T-helper 9 cell (primary cell): ENCODE results near the gene IFI44.

Experiments used
- DNase-seq: peaks from one replicate; pipeline ENCODE4 v3.0.0-alpha.2; 2020
- total RNA-seq, 2 donors: gene quantifications; one replicate each; lab custom pipeline; 2026; lab: John Stamatoyannopoulos, UW

The IFI44 gene
- 86.8 to 120 reads per million in 2 donors for total RNA-seq

DNA sequence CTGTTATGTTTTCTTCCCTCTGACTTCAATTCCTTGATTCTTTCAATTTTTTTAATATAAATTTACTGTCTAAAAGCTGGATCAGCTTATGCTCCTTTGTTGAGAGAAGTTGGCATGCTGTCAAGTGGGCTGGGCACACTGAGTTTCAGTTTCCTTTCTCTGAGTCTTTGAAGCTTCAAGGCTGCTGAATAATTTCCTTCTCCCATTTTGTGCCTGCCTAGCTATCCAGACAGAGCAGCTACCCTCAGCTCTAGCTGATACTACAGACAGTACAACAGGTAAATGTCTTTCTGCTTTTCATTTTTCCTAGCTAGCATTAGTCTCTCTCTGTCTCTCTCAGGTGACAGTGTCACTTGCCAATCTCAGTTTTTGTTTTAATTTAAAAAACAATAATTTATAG, at the start of gene IFI44:
Gene IFI44 (plus strand): TSS at position 204 of the 400 bp plus-strand sequence. CDS start 365 bp downstream, outside the sequence.
- DNase-seq = peak; percentile 59

DNA sequence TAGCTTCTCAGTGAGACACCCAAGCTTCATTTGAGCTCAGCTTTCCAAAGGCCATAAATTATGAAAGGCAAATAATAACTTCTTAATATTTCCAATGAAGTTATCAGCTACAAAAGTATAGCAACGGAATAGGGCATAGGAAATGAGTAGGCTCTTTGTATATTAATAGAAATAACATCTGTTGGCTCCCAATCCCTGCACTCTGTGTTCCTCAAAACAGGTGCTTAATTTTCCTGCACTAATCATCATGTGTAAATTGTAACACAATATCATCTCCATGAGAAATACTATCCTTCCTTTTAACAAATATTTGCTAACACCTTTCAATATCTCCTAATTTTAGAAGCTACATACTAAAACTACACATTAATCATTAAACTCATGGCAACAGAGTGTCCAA, 48.6 kb upstream of the IFI44 start:
- no peak for DNase-seq

DNA sequence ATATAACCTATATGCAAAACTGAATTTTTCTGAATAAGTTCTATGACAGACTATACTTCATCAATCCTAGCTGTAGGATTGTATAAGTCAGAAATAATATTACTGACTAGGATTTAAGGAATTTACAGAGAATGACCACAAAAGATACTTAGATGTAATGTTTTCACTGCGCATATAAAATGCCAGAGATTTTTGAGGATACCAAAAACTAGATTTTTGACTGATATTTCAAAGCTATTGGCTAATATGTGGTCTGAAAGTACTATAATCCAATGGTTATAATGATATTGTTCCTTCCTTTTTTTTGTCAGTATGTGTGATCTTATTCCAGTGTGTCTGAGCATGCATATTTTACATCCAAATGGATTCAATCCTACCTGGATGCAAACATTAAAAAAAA, 46.4 kb upstream of the IFI44 start:
- DNase-seq = no peak

DNA sequence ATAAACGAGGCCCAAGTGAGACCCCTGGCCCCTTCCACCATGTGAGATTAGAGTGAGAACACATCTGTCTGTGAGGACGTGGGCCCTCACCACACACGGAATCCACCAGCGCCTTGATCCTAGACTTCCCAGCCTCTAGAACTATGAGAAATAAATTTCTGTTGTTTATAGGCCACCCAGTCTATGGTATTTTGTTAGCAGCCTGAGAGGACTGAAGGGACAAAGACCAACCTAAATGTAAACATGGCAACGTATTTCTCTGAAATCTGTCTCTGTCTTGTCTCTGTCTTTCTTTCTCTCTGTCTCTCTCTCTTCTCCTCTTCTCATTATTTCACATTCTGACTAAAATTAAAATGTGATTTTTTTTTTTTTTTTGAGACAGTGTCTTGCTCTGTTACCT, 45.0 kb upstream of the IFI44 start:
- DNase-seq = no peak

DNA sequence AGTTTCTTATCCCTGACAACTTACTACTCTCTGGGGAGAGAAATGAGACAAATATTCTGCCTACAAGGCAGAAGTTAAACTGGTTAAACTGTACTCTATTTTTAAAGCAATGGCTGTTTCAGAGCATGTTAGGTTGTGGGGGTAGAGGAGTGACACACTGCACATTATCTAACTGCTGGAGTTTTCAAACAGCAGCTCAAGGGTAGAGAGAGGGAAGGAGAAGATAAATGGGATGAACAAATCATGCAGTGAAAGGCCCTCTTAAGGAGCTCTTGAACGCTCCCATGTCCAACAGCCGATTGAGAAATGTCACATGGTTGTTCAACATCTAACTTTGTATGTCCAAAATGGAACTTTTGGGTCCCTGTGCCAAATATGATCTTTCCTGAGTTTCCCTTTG, 43.4 kb upstream of the IFI44 start:
- DNase-seq = no peak

DNA sequence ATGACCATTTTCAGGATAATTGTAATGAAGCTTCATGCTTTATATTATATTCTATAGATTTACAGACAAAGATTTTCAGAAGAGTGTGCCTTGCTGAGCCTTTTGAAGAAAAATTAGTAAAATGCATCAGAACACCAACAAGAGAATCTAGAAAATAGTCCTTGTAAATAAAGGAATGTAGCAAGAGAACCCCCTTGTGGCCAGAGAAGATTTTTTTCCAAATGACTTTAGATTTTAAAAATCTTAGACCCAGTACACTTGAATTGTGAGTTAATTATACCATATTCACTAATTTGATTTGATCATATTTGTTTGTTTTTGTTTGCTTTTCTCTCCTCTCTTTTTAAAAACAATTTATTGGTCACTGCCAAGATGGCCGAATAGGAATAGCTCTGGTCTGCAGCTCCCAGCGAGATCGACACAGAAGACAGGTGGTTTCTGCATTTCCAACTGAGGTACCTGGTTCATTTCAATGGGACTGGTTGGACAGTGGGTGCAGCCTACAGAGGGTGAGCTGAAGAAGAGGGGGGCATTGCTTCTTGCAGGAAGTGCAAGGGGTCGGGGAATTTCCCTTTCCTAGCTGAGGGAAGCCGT, 42.2 kb upstream of the IFI44 start:
- DNase-seq = no peak

DNA sequence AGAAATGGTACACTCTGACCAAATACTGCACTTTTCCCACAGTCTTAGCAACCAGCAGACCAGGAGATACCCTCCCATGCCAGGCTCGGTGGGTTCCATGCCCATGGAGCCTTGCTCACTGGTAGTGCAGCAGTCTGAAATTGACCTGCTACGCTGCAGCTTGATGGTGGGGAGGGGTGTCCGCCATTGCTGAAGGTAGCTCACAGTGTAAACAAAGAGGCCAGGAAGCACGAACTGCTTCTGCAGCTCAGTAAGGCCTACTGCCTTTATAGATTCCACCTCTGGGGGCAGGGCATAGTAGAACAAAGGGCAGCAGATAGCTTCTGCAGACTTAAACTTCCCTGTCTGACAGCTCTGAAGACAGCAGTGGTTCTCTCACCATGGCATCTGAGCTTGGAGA, 41.7 kb upstream of the IFI44 start:
- DNase-seq = no peak

GRCh38 chr1:78617615-78618026, 32.0 kb upstream of the IFI44 start:
- DNase-seq = peak; percentile 38

DNA sequence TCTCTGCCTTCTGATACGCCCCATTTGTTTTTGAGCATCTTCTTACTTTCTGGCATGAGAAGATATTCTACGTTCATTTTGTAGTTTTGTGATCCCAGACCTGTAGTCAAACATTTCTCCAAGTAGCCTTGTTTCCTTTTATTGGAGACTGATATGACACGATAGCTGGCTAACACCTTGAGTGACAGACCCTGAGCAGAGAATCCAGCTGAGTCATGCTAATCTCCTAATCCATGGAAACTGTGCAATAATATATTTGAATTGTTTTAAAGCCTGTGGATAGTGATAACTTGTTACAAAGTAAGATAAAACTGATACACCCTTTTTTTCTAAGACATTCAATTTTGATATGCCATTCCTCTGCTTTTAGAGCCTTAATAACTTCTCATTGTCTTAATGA, 30.6 kb upstream of the IFI44 start:
- DNase-seq = no peak

- DNase-seq = no peak
Measured at GRCh38 chr1:78619446-78619802, 30.2 kb upstream of the IFI44 start.

GRCh38 chr1:78619803-78620579, 29.6 kb upstream of the IFI44 start, which contains the start of gene IFI44L:
Gene IFI44L, plus strand, starts transcription at chr1:78620448. Its CDS starts 7,468 bp downstream, at chr1:78627916.
- peak; percentile 43 for DNase-seq

GRCh38 chr1:78620666-78621065, 29.0 kb upstream of the IFI44 start:
- no peak for DNase-seq

DNA sequence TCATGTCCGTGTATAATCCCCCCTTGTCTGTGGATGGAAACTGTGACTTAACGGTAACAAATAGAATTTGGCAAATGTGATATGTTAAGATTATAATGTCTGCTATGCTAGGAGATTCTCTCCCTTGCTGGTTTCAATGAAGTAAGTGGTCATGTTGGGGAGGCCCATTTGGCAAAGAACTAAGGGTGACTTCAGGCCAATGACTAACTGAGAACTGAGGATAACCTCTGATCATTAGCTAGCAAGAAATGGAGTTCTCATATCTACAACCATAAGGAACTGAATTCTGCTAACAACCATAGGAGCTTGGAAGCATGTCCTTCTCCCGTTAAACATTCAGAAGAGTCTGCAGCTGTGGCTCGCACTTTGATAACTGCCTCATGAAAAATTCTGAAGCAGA, 27.1 kb upstream of the IFI44 start:
- no peak for DNase-seq

DNA sequence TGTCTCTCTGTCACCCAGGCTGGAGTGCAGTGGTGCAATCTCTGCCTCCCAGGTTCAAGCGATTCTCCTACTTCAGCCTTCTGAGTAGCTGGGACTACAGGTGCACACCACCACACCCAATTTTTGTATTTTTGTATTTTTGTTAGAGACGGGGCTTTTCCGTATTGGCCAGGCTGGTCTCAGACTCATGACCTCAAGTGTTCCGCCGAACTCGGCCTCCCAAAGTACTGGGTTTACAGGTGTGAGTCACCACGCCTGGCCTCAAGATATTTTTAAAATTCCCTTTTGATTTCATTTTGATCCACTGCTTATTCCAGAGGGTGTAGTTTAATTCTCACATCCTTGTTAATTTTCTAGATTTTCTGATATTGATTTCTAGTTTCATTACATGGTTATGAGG, 25.6 kb upstream of the IFI44 start:
- no peak for DNase-seq

GRCh38 chr1:78627321-78627720, 22.3 kb upstream of the IFI44 start:
- DNase-seq = no peak

DNA sequence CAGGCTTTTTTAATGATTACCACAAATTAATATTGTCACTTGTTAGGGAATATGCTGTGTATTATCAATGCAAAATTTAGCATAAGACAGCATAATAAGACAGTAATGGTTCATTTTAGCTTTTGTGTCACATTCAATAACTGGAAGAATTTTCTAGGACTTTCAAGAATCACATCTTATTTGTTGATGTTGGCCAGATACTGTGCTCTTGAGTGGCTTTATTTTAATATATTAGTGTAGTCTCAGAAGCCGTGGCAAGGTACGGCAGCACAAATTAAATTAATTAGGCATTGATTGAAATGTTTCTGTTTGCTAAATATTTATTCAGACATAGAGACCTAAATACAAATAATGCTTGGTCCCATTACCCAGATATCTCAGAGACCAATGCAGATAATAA, 19.0 kb upstream of the IFI44 start:
- DNase-seq = no peak

DNA sequence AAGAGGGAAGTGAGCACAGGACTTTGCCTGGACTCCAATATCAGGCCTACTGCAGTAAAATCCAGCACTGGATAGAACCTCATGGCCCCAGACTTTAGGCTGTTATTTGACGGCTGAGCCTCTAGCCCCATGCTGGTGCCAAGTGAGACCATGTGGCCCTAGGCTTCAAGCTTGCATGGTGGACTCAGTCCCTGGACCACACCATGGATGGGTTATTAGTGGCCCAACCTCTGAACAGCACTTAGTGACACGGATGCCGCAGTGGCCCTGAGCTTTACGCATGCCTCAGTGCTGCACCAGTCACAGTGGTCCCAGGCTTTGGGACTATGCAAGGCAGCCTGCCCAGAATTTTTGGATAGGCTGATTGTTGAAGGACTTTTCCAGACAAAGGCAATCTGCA, 16.4 kb upstream of the IFI44 start:
- no peak for DNase-seq

DNA sequence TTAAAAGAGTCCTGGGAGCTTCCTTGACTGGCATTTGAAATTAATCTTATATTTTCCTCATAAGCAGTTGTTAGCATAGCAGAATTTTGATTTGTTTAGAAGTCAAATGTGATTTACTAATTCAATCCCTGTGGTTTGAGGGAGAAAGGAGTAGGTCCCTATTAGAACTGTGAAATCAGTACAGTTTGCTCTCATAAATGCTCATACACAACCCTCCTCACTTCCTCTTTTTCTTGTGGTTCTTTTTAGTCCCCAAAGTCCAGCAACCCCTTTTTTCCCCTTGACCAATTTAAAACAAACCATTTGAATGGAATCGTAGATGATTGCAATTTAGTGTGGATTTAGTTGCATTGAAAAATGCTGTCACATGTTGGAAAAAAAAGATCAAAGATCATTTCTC, 9.2 kb upstream of the IFI44 start:
- DNase-seq = no peak

GRCh38 chr1:78641558-78641957, 8.1 kb upstream of the IFI44 start:
- no peak for DNase-seq

DNA sequence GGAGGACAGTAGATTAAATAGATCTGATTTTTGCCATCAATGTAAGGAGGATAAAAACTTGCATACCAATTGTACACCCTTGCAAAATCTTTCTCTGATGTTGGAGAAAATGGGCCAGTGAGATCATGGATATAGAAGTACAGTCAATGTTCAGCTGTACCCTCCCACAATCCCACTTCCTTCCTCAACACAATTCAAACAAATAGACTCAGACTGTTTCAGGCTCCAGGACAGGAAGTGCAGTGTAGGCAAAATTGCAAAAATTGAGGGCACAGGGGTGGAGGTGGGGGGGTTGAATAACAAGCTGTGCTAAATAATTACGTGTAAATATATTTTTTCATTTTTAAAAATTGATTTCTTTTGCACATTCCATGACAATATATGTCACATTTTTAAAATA, 3.9 kb upstream of the IFI44 start:
- no peak for DNase-seq

- DNase-seq = no peak
Measured at GRCh38 chr1:78647238-78647637, 2.4 kb upstream of the IFI44 start.

- no peak for DNase-seq
Measured at GRCh38 chr1:78650114-78650660, 556 bp downstream of the IFI44 start.

DNA sequence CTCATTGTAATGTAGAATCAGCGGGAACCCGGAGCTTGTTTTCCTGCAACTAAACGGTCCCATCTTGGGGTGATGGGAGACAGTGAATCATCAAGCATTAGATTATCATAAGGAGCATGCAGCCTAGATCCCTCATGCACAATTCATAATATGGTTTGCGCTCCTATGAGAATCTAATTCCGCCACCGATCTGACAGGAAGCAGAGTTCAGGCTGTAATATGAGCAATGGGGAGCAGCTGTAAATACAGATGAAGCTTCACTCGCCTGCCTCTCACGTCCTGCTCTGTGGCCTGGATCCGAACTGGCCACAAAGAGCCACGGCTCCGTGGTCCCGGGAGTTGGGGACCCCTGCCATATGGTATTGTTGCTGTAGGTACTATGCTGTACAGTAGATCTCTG, 1.6 kb downstream of the IFI44 start:
- DNase-seq = no peak

GRCh38 chr1:78652019-78652560, 2.5 kb downstream of the IFI44 start:
- no peak for DNase-seq
